GM23338 (cell line): ENCODE results near the gene UQCR11.

Experiments
- CREB1 ChIP-seq: fragments of 250-450 bp; sonication (Bioruptor Pico); IDR thresholded peaks from 2 replicates; pipeline ENCODE4 v1.5.0; 2020; ENCODE audit warnings: low read depth, mild to moderate bottlenecking, moderate library complexity
- CTCF ChIP-seq, 2 experiments: fragments of 200-600 bp in 1 of 2; sonication (generic) in 1 of 2; conservative IDR thresholded peaks; 2 replicates each; pipeline versions ENCODE4 v1.5.1 to v1.6.1; 2016 to 2017; ENCODE audit warnings: antibody characterized with exemption in 2 of 2, low read depth in 2 of 2, mild to moderate bottlenecking in 2 of 2, moderate library complexity in 1 of 2
- ETS1 ChIP-seq: IDR thresholded peaks from 2 replicates; pipeline ENCODE4 v1.6.1; 2016; ENCODE audit warnings: antibody characterized with exemption
- EZH2 ChIP-seq: fragments of 200-600 bp; sonication (generic); IDR thresholded peaks from one replicate; pipeline ENCODE4 v1.8.0; 2017; ENCODE audit warnings: antibody characterized with exemption, mild to moderate bottlenecking, low read depth; ENCODE audit not compliant: unreplicated experiment
- EZH2phosphoT487 ChIP-seq: fragments of 200-600 bp; sonication (generic); IDR thresholded peaks from one replicate; pipeline ENCODE4 v1.8.1; 2018; ENCODE audit warnings: antibody characterized with exemption; ENCODE audit not compliant: unreplicated experiment
- JUNB ChIP-seq: IDR thresholded peaks from one replicate; pipeline ENCODE4 v1.6.1; 2016; ENCODE audit warnings: antibody characterized with exemption; ENCODE audit not compliant: unreplicated experiment
- NANOG ChIP-seq: IDR thresholded peaks from 2 replicates; pipeline ENCODE4 v1.6.1; 2016; ENCODE audit warnings: antibody characterized with exemption, borderline replicate concordance
- POLR2AphosphoS5 ChIP-seq: IDR thresholded peaks from 2 replicates; pipeline ENCODE4 v1.6.1; 2016; ENCODE audit warnings: antibody characterized with exemption, low read depth
- REST ChIP-seq: IDR thresholded peaks from one replicate; pipeline ENCODE4 v1.6.1; 2018; ENCODE audit warnings: antibody characterized with exemption; ENCODE audit not compliant: unreplicated experiment
- ZNF331 ChIP-seq: fragments of 250-450 bp; sonication (Bioruptor Pico); IDR thresholded peaks from 2 replicates; pipeline ENCODE4 v1.5.0; 2020; ENCODE audit warnings: low read depth, mild to moderate bottlenecking, moderate library complexity

GRCh38 chr19:1648459-1648849 is 43.2 kb upstream of the UQCR11 start:
- TF ChIP-seq CTCF (conservative IDR thresholded peaks at IDR 0.05; ENCODE audit: low read depth in 2 of 2): no peak
- no peak for TF ChIP-seq CREB1 (CRISPR knock-in tag)
- TF ChIP-seq EZH2phosphoT487: no peak
- TF ChIP-seq EZH2: no peak
- TF ChIP-seq POLR2AphosphoS5: no peak
- TF ChIP-seq REST: no peak
- no peak for TF ChIP-seq ZNF331 (CRISPR knock-in tag)
- no peak for TF ChIP-seq ETS1
- TF ChIP-seq NANOG: no peak
- TF ChIP-seq JUNB: no peak
